ENCODE measurements around the gene NCAPH2.

DNA sequence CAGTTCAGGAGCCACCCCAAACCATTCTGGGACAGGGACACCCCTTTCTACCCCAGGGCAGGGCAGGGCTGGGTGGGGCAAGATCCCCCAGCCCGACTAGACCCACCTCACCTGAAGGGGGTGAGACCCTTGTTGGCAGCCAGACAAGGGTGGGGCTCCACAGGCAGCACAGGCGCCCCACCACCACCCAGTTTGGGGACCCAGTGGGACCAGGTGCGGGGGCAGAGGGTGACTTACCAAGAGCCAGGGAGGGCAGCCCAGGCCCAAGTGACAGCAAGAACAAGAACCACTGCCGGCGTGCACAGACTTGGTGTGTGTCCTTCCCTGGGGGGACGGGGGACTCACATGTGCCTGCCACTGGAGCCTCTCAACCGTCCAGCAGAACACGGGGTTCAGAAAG is 24.5 kb upstream of the NCAPH2 start:
- TF ChIP-seq, protein P1, sequence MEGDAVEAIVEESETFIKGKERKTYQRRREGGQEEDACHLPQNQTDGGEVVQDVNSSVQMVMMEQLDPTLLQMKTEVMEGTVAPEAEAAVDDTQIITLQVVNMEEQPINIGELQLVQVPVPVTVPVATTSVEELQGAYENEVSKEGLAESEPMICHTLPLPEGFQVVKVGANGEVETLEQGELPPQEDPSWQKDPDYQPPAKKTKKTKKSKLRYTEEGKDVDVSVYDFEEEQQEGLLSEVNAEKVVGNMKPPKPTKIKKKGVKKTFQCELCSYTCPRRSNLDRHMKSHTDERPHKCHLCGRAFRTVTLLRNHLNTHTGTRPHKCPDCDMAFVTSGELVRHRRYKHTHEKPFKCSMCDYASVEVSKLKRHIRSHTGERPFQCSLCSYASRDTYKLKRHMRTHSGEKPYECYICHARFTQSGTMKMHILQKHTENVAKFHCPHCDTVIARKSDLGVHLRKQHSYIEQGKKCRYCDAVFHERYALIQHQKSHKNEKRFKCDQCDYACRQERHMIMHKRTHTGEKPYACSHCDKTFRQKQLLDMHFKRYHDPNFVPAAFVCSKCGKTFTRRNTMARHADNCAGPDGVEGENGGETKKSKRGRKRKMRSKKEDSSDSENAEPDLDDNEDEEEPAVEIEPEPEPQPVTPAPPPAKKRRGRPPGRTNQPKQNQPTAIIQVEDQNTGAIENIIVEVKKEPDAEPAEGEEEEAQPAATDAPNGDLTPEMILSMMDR (IDR thresholded peaks at IDR 0.05) = no peak
- no peak for TF ChIP-seq ZFX (IDR thresholded peaks at IDR 0.05; ENCODE audit: borderline replicate concordance)
